ENCODE measurements around the gene ATP13A5. TPM values are rescaled to one million over a fixed set of nuclear protein-coding genes. Genes with fewer than 3 reads are reported as not detected.

Gene ATP13A5
- total RNA-seq, 6 donors from 2014 or later, result 0.66 to 8.9 (median 1.6) TPM

DNA sequence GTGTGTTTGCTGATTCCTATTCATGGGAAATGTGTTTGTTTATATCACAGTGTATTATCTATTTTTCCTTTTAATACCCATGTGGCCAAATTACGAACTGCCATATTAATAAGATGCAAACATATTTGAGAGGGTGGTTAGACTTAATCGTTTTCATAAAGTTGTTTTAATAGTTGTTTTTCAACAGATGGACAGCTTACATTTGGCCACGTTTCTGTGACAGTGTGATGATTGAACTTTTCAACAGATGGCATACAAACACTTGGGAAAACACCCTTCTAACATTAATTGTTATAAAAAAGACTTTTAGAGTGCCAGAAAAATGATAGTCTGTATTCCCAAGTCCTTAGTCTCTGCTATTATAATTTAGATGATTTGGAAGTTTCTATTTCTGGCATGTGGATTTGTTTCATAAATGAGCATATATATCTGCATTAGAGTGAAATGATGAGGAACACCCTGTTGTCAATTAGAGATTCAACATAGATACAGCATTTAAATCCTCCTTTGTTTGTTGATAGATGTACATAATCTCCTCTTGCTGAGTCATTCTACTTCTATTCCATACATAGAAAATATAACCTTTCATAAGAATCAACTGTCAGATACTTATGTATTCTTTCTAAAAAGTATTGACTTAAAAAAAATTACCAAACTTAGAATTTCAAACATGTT lies 124.4 kb downstream of the ATP13A5 start:
- no peak for TF ChIP-seq POLR2A (IDR thresholded peaks at IDR 0.05)
- TF ChIP-seq EP300 (IDR thresholded peaks at IDR 0.05), result no peak
- TF ChIP-seq, protein P1, sequence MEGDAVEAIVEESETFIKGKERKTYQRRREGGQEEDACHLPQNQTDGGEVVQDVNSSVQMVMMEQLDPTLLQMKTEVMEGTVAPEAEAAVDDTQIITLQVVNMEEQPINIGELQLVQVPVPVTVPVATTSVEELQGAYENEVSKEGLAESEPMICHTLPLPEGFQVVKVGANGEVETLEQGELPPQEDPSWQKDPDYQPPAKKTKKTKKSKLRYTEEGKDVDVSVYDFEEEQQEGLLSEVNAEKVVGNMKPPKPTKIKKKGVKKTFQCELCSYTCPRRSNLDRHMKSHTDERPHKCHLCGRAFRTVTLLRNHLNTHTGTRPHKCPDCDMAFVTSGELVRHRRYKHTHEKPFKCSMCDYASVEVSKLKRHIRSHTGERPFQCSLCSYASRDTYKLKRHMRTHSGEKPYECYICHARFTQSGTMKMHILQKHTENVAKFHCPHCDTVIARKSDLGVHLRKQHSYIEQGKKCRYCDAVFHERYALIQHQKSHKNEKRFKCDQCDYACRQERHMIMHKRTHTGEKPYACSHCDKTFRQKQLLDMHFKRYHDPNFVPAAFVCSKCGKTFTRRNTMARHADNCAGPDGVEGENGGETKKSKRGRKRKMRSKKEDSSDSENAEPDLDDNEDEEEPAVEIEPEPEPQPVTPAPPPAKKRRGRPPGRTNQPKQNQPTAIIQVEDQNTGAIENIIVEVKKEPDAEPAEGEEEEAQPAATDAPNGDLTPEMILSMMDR (IDR thresholded peaks at IDR 0.05), result no peak
- TF ChIP-seq POLR2AphosphoS5 (IDR thresholded peaks at IDR 0.05), result no peak
- no peaks in the 10 kb centered on the region for H3K4me1 ChIP-seq
- H3K27me3 ChIP-seq, result no peaks in the 10 kb centered on the region
- no peak overlapping the region for H3K4me3 ChIP-seq
- no peaks in the 10 kb centered on the region for H3K36me3 ChIP-seq
- H3K9me3 ChIP-seq, result peaks cover 1 to 14% (median 8%) of the 10 kb centered on the region in 4 donors
- DNase-seq (no peak), ATAC-seq (ENCODE audit: low FRiP score in 2 of 2) (no peak)
- H3K27ac ChIP-seq, result no peak overlapping the region
- WGBS, 2 donors, result 60 to 65% methylated on average over 3 of the region's 3 CpGs

DNA sequence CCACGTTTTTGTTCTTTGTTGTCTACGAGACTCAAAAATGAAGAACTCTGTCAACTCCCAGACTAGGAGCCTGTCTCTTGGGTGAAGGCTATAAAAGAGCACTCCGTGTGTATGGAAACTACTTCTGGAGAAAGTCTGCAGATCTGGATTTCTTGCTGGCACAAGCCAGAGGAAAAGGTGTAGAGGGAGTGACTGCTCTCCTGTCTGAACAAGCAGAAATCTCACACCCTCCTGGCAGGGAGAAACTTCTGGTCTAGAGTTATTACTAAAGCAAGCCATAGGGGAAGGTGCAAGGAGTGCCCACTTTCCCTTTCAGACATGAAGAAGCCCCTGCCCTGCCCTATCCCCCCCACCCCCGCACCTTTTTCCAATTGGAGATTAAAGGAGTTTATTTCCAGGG lies 128.1 kb downstream of the ATP13A5 start:
- H3K4me1 ChIP-seq, result no peaks in the 10 kb centered on the region
- H3K27ac ChIP-seq, result no peak overlapping the region
- WGBS, 2 donors, result 84 to 93% methylated on average over 4 of the region's 4 CpGs
- no peaks in the 10 kb centered on the region for H3K36me3 ChIP-seq
- no peak for TF ChIP-seq POLR2AphosphoS5 (IDR thresholded peaks at IDR 0.05)
- TF ChIP-seq EP300 (IDR thresholded peaks at IDR 0.05), result no peak
- H3K4me3 ChIP-seq, result no peak overlapping the region
- no peak for ATAC-seq (ENCODE audit: low FRiP score in 2 of 2)
- H3K27me3 ChIP-seq, result no peaks in the 10 kb centered on the region
- H3K9me3 ChIP-seq, result peaks cover 13 to 24% (median 19%) of the 10 kb centered on the region in 4 donors
- DNase-seq, result no peak

DNA sequence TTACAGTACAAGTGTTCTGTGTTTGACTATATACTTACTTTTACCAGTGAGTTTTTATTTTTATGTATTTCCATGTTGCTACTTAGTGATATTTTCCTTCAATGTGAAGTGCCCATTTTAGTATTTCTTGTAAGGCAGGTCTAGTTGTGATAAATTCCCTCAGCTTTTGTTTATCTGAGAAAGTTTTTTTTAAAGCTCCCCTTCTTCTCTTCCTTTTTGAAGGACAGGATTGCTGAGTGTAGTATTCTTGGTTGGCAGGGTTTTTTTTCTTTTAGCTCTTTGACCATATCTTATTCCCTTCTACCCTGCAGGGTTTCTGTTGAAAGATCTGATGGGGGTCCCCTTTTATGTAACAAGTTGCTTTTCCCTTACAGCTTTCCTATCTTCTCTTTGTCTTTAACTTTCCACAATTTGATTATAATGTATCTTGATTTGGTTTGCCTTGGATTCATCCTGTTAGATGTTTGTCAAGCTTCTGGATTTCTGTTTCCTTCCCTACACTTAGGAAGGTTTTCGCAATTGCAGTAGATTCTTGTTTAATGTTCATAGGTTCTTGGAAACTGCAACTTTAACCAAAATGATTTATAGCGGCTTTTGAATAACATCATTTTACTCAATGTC lies 129.6 kb downstream of the ATP13A5 start:
- H3K27ac ChIP-seq, result no peak overlapping the region
- DNase-seq (no peak), ATAC-seq (ENCODE audit: low FRiP score in 2 of 2) (no peak)
- no peak overlapping the region for H3K4me3 ChIP-seq
- TF ChIP-seq, protein P1 (IDR thresholded peaks at IDR 0.05), result no peak
- no peak for TF ChIP-seq POLR2AphosphoS5 (IDR thresholded peaks at IDR 0.05)
- no peak for TF ChIP-seq POLR2A (IDR thresholded peaks at IDR 0.05)
- TF ChIP-seq EP300 (IDR thresholded peaks at IDR 0.05), result no peak
- 50 to 91% methylated on average over 2 of the region's 2 CpGs for WGBS, 2 donors
- H3K4me1 ChIP-seq, result no peaks in the 10 kb centered on the region
- H3K36me3 ChIP-seq, result no peaks in the 10 kb centered on the region
- H3K9me3 ChIP-seq, result peaks cover 13 to 24% (median 19%) of the 10 kb centered on the region in 4 donors
- H3K27me3 ChIP-seq, result no peaks in the 10 kb centered on the region

DNA sequence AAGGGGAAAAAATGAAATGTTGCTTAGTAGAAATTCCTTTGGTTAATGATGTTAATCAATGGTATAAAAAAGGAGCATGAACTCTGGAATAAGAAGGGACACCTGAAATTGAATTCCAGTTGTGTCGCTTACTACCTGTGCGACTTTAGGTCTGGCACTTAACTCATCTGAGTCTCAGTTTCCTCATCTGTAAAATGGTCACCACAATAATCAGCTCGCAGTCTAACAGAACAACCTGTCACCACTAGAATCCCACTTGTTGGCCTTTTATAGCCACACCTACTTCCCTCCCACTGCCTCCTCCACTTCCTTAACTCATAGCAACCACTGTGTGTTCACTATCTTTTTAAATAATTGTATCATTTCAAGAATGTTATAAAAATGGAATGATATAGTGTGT lies 135.0 kb downstream of the ATP13A5 start:
- no peaks in the 10 kb centered on the region for H3K36me3 ChIP-seq
- no peaks in the 10 kb centered on the region for H3K27me3 ChIP-seq
- peaks cover 3 to 8% (median 5%) of the 10 kb centered on the region in 4 donors for H3K9me3 ChIP-seq
- H3K4me3 ChIP-seq, result no peak overlapping the region
- no peak overlapping the region for H3K27ac ChIP-seq
- DNase-seq, result no peak
- peaks cover 0 to 9% (median 2%) of the 10 kb centered on the region in 4 donors for H3K4me1 ChIP-seq
- 89 to 90% methylated on average over 3 of the region's 3 CpGs for WGBS, 2 donors
- TF ChIP-seq POLR2AphosphoS5 (IDR thresholded peaks at IDR 0.05) (no peak), POLR2A (IDR thresholded peaks at IDR 0.05) (no peak), EP300 (IDR thresholded peaks at IDR 0.05) (no peak)
- TF ChIP-seq, protein P1 (IDR thresholded peaks at IDR 0.05), result no peak
- ATAC-seq (ENCODE audit: low FRiP score in 2 of 2), result no peak

DNA sequence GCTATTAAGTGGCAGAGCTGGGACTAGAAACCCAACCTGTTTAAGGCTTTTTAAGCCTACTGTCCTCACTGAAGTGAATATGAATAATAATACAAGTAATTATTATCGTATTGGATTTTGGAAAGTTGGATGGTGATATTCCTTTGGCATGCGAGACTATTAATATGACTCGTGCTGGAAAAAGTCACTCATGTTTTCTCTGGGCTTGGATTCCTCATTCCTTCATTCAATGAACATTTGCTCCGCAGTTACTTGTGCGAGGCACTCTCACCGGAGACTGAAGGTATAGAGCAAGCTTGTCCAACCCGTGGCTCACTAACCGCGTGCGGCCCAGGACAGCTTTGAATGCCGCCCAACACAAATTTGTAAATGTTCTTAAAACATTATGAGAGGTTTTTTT lies 136.8 kb downstream of the ATP13A5 start:
- no peak for TF ChIP-seq EP300 (IDR thresholded peaks at IDR 0.05)
- TF ChIP-seq POLR2A (IDR thresholded peaks at IDR 0.05), result no peak
- TF ChIP-seq, protein P1 (IDR thresholded peaks at IDR 0.05), result no peak
- TF ChIP-seq POLR2AphosphoS5 (IDR thresholded peaks at IDR 0.05), result no peak
- no peak for ATAC-seq (ENCODE audit: low FRiP score in 2 of 2)
- H3K9me3 ChIP-seq, result no peaks in the 10 kb centered on the region
- 84 to 87% methylated on average over 11 of the region's 11 CpGs for WGBS, 2 donors
- no peak overlapping the region for H3K27ac ChIP-seq
- H3K4me1 ChIP-seq, result peaks cover 0 to 9% (median 2%) of the 10 kb centered on the region in 4 donors
- H3K27me3 ChIP-seq, result no peaks in the 10 kb centered on the region
- peak in 1 of 2 donors; percentile 6 for DNase-seq
- no peaks in the 10 kb centered on the region for H3K36me3 ChIP-seq
- peak overlapping the region in 1 of 4 donors; percentile 49 for H3K4me3 ChIP-seq
